BJ (cell line): ENCODE results near the gene MGP. TPM values are rescaled to one million over a fixed set of nuclear protein-coding genes. Genes with fewer than 3 reads are reported as not detected.

Experiments used
- CTCF ChIA-PET: fragments of 350-600 bp; formaldehyde crosslinking; extraction: SDS; loops from one replicate; lab custom pipeline; 2021; ENCODE audit warnings: antibody characterized with exemption, inconsistent platforms; lab: Yijun Ruan, JAX
- POLR2A ChIA-PET: fragments of 300-600 bp; sonication (Branson Sonifier 250); formaldehyde crosslinking; extraction: SDS; loops from one replicate; lab custom pipeline; 2021; ENCODE audit warnings: antibody characterized with exemption; lab: Charles Lee
- DNase-seq: peaks from one replicate; pipeline ENCODE4 v3.0.0-alpha.2; 2011; ENCODE audit warnings: low read depth
- H3K27me3 ChIP-seq: 2 replicates; pipeline ENCODE4 v1.6.0; 2011; ENCODE audit warnings: low read length; ENCODE audit not compliant: control insufficient read depth, insufficient read depth
- H3K36me3 ChIP-seq: 2 replicates; pipeline ENCODE4 v1.5.1; 2011; ENCODE audit warnings: low read length; ENCODE audit not compliant: control insufficient read depth, insufficient read depth
- H3K4me3 ChIP-seq: 2 replicates; pipeline ENCODE4 v1.5.1; 2011; ENCODE audit warnings: low read depth, mild to moderate bottlenecking, control low read depth, low read length
- CTCF ChIP-seq: IDR thresholded peaks from 2 replicates; pipeline ENCODE4 v1.5.1; 2011; ENCODE audit warnings: low read depth, mild to moderate bottlenecking, control low read depth, inconsistent platforms, low read length, moderate library complexity; ENCODE audit not compliant: insufficient read depth
- polyA plus RNA-seq: library from polyadenylated mRNA; depleted of rRNA; stranded (reverse); fragments of >200 nt; gene quantifications from 2 replicates; pipeline ENCODE4 v1.2.3, GENCODE V29; 2011

The MGP gene
- polyA plus RNA-seq, 1 experiment: 116 TPM

GRCh38 chr12:14846876-14847580 is 38.6 kb downstream of the MGP start:
- ChIA-PET POLR2A (no interaction called here), CTCF (interaction anchor here (0.9 to 8.5 kb wide), 9 partner anchors 12 to 609 kb away, joined by 3 to 83 read pairs (median 7); partner anchors contain the start of gene RERG)
- TF ChIP-seq CTCF: no peak
- Histone ChIP-seq H3K36me3 (no peaks in the 10 kb centered on the region), H3K4me3 (no peak overlapping the region), H3K27me3 (no peaks in the 10 kb centered on the region)
- DNase-seq: no peak

DNA sequence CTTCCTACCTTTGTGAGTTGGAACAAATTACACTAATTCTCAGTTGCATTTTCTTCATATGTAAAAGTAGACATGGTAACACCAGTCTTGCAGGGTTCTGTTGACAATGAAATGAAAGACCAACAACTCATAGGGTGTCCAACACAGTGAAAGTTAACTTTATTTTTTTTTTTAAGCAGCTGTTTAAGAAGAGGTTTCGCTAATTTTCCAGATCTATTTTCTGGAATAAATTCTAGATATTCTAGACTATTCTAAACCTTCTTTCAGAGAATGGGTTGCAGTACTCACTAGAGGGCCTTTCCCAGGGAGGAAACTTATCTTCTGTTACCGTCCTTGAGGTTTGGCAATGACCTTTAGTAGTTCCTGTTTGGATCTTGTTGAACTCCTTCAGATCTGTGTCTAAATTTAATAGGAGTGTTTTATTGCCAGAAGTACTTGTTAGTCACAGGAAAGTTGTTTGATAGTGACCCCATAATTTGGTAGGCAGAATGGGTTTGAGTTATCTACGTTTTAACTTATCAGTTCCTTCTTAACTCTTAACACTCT is 39.5 kb downstream of the MGP start:
- no peaks in the 10 kb centered on the region for H3K27me3 ChIP-seq
- ChIA-PET POLR2A (no interaction called here), CTCF (interaction anchor here (0.6 to 8.5 kb wide), 12 partner anchors 8 to 376 kb away, joined by 3 to 83 read pairs (median 4); partner anchors contain the start of gene RERG)
- no peak for DNase-seq
- TF ChIP-seq CTCF: no peak
- H3K36me3 ChIP-seq: no peaks in the 10 kb centered on the region
- H3K4me3 ChIP-seq: no peak overlapping the region

DNA sequence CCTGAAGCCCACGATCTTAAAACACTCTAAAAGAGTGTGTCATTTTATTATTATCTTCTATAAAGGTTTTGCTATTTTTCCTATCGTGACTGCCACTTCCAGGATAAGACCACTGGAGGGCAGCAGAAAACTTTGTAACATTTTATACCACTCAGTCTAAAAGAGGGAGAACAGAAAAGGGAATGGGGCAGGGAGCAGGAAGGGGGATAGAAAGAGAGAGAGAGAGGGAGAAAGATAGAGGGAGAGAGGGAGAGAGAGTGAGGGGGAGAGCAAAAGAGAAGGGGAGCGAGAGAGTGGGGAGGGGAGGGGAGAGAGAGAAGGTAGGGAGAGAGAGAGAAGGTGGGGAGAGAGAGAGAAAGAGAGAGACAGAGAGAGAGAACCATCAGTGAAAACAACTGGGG is 40.3 kb downstream of the MGP start:
- H3K27me3 ChIP-seq: no peaks in the 10 kb centered on the region
- H3K4me3 ChIP-seq: no peak overlapping the region
- ChIA-PET CTCF (interaction anchor here (0.6 to 8.5 kb wide), 12 partner anchors 9 to 377 kb away, joined by 3 to 83 read pairs (median 4); partner anchors contain the start of gene RERG), POLR2A (no interaction called here)
- peak; percentile 77 for TF ChIP-seq CTCF
- H3K36me3 ChIP-seq: no peaks in the 10 kb centered on the region
- DNase-seq: no peak

DNA sequence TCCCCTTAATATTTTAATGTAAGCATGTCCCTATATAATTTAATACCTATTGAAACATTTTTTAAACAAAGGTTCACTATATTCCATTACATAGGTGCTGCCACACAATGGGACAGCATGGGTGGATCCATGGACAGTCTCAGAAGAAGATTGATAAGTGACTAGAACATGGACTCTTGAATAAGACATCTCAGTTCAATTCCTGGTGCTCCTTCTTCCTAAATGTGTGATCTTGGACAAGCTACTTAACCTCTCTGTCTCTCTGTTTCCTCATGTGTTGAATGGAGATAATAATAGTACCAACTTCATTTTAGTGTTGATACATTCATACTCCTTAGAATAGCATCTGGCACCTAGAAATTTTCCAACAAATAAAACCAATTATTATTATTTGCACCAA is 41.3 kb downstream of the MGP start:
- CTCF ChIA-PET: interaction anchor here (0.8 to 8.5 kb wide), 5 partner anchors 33 to 673 kb away, joined by 3 to 83 read pairs (median 4); partner anchors contain the start of gene RERG
- no peak for TF ChIP-seq CTCF
- Histone ChIP-seq H3K4me3 (no peak overlapping the region), H3K36me3 (no peaks in the 10 kb centered on the region), H3K27me3 (no peaks in the 10 kb centered on the region)
- DNase-seq: no peak
- POLR2A ChIA-PET: no interaction called here

GRCh38 chr12:14843425-14843887 is 42.2 kb downstream of the MGP start, which contains the start of gene ART4:
TSS of gene ART4 (minus strand) at chr12:14843526. CDS start at chr12:14843113, 413 bp downstream.
- ChIA-PET CTCF (interaction anchor here (1.1 to 8.5 kb wide), 3 partner anchors 32 to 378 kb away, joined by 4 to 83 read pairs (median 5); partner anchors contain the start of gene RERG), POLR2A (no interaction called here)
- no peak for DNase-seq
- TF ChIP-seq CTCF: no peak
- Histone ChIP-seq H3K4me3 (no peak within 1 kb of the TSS), H3K36me3 (no peaks in the 10 kb centered on the region), H3K27me3 (no peaks in the 10 kb centered on the region)
